GM12878 (cell line): Measurements from ENCODE around the gene CLDN5. TPM values are rescaled to one million over a fixed set of nuclear protein-coding genes. Genes with fewer than 3 reads are reported as not detected.

Experiments used
- ATAC-seq: fragments of 200-7000 bp; cut with Tn5 transposase; 3 replicates; pipeline ENCODE4 v1.9.1; 2020; ENCODE audit warnings: mild to moderate bottlenecking, moderate library complexity
- Bru-seq: library from RNA; stranded (reverse); fragments of 400-500 nt; gene quantifications from one replicate; lab custom pipeline; 2021; lab: Mats Ljungman, UMichigan
- BruChase-seq, 2 experiments: library from RNA; stranded (reverse); fragments of 400-500 nt; gene quantifications; one replicate each; lab custom pipeline; 2021; lab: Mats Ljungman, UMichigan
- BruUV-seq: library from RNA; stranded (reverse); fragments of 400-500 nt; replicated peaks from 2 replicates; lab custom pipeline; 2021; lab: Mats Ljungman, UMichigan
- CTCF ChIA-PET: fragments of 300-600 bp; sonication (Branson Sonifier 250); formaldehyde crosslinking; extraction: SDS; loops from one replicate; lab custom pipeline; 2021; ENCODE audit warnings: inconsistent platforms; lab: Yijun Ruan, JAX
- POLR2A ChIA-PET: fragments of 350-600 bp; formaldehyde crosslinking; extraction: SDS; loops from one replicate; lab custom pipeline; 2021; ENCODE audit warnings: inconsistent platforms; lab: Charles Lee
- RAD21 ChIA-PET: fragments of 300-600 bp; sonication (Branson Sonifier 250); formaldehyde crosslinking; loops from one replicate; lab custom pipeline; 2023; ENCODE audit warnings: antibody characterized with exemption; ENCODE audit not compliant: unreplicated experiment; lab: Charles Lee
- SMC1A ChIA-PET: fragments of 300-600 bp; sonication (Branson Sonifier 250); formaldehyde crosslinking; loops from one replicate; lab custom pipeline; 2023; ENCODE audit not compliant: unreplicated experiment, uncharacterized antibody; lab: Charles Lee
- DNase-seq: peaks from one replicate; pipeline ENCODE4 v3.0.0-alpha.2; 2011; ENCODE audit warnings: low read depth, low spot score
- FAIRE-seq: peaks from 3 replicates; lab custom pipeline; 2011; peaks lifted over from hg19 to GRCh38; lab: Jason Lieb, UNC
- H2AFZ ChIP-seq: 2 replicates; pipeline ENCODE4 v1.6.0; 2011; ENCODE audit warnings: low read depth, low read length, control low read depth; ENCODE audit not compliant: control insufficient read depth
- H3K27ac ChIP-seq: 2 replicates; pipeline ENCODE4 v1.5.1; 2011; ENCODE audit warnings: control low read depth; ENCODE audit not compliant: control insufficient read depth, insufficient read depth
- H3K27me3 ChIP-seq, 2 experiments: replicated peaks in 1 of 2; 2 replicates each; pipeline versions ENCODE4 v1.6.0 to v1.6.1; 2011; ENCODE audit warnings: low read length in 1 of 2; ENCODE audit not compliant: control insufficient read depth in 2 of 2, insufficient read depth in 2 of 2
- H3K36me3 ChIP-seq, 2 experiments: 2 replicates each; pipeline ENCODE4 v1.5.1; 2011; ENCODE audit warnings: low read length in 1 of 2; ENCODE audit not compliant: control insufficient read depth in 2 of 2, insufficient read depth in 2 of 2
- H3K4me1 ChIP-seq: 2 replicates; pipeline ENCODE4 v1.6.1; 2011; ENCODE audit warnings: mild to moderate bottlenecking, low read length, moderate library complexity, mixed read lengths; ENCODE audit not compliant: control insufficient read depth, insufficient read depth
- H3K4me2 ChIP-seq: 2 replicates; pipeline ENCODE4 v1.6.0; 2011; ENCODE audit warnings: control low read depth; ENCODE audit not compliant: control insufficient read depth, insufficient read depth
- H3K4me3 ChIP-seq: fragments of 200-600 bp; sonication (generic); 2 replicates; pipeline ENCODE4 v1.5.1; 2016
- H3K79me2 ChIP-seq: 2 replicates; pipeline ENCODE4 v1.6.0; 2011; ENCODE audit warnings: low read length; ENCODE audit not compliant: control insufficient read depth, insufficient read depth
- H3K9ac ChIP-seq: 2 replicates; pipeline ENCODE4 v1.8.0; 2011; ENCODE audit warnings: low read length, control low read depth, mixed read lengths; ENCODE audit not compliant: control insufficient read depth, insufficient read depth
- H3K9me3 ChIP-seq: replicated peaks from 3 replicates; pipeline ENCODE4 v1.5.1; 2011; ENCODE audit warnings: mild to moderate bottlenecking, low read length; ENCODE audit not compliant: control insufficient read depth, insufficient read depth
- H4K20me1 ChIP-seq: 2 replicates; pipeline ENCODE4 v1.6.0; 2011; ENCODE audit not compliant: control insufficient read depth, insufficient read depth
- HCFC1 ChIP-seq: fragments of 150-350 bp; IDR thresholded peaks from 2 replicates; pipeline ENCODE4 v1.6.1; 2014; ENCODE audit warnings: low read length
- SIX5 ChIP-seq: IDR thresholded peaks from 2 replicates; pipeline ENCODE4 v1.6.1; 2011; ENCODE audit warnings: mild to moderate bottlenecking, low read depth, low read length, moderate library complexity; ENCODE audit not compliant: severe bottlenecking
- ZBTB11 ChIP-seq: fragments of 450-650 bp; formaldehyde crosslinking; IDR thresholded peaks from 2 replicates; pipeline ENCODE4 v1.5.0; 2022; ENCODE audit warnings: mild to moderate bottlenecking, missing genetic modification characterization
- ZNF24 ChIP-seq: fragments of 450-650 bp; IDR thresholded peaks from 2 replicates; pipeline ENCODE4 v1.6.1; 2017; ENCODE audit warnings: antibody characterized with exemption, mild to moderate bottlenecking
- WGBS: methylation state at CpG from one replicate; pipeline ENCODE4 v1.1.6; 2016; ENCODE audit warnings: low lambda C conversion rate; ENCODE audit not compliant: insufficient replicate concordance, insufficient coverage; ENCODE audit errors: missing lambda C conversion rate; 5-methylcytosine and 5-hydroxymethylcytosine counted together
- in situ Hi-C: fragments of 300-500 bp; cut with MboI; formaldehyde crosslinking; loops from 9 replicates; pipeline ENCODE4 v1.14.3; 2018; ENCODE audit warnings: mixed read lengths
- intact Hi-C: fragments of 100-400 bp; cut with micrococcal nuclease; formaldehyde crosslinking; loops from one replicate; pipeline ENCODE4 v1.14.2; 2022; ENCODE audit not compliant: unreplicated experiment
- long read RNA-seq, 2 experiments: library from polyadenylated mRNA; unstranded; transcript quantifications; one replicate each; pipeline ENCODE4 v2.0.0, GENCODE V29; 2019 to 2020
- polyA minus RNA-seq, 3 experiments: library from RNA; depleted of rRNA, polyadenylated mRNA; stranded (reverse); fragments of >200 nt; gene quantifications; 2 replicates each; pipeline ENCODE4 v1.2.3, GENCODE V29; 2011
- polyA plus RNA-seq, 11 experiments: library from polyadenylated mRNA; depleted of rRNA in 4 of 11; unstranded in 6 of 11; stranded (reverse) in 5 of 11; fragments of >200 nt; fragmentation: Nextera tagmentation in 4 of 11; fragmentation: Illumina TruSeq in 1 of 11; extraction: Ambion mirVana in 4 of 11; extraction: Trizol in 1 of 11; gene quantifications; 1 replicate in 1 of 11; 2 replicates in 10 of 11; pipeline versions ENCODE4 v1.2.1 to v1.2.3, GENCODE V29; 2011 to 2016; ENCODE audit warnings: inconsistent platforms in 2 of 11, missing spikeins in 2 of 11, low read depth in 1 of 11
- total RNA-seq, 4 experiments: library from RNA; depleted of rRNA in 3 of 4; stranded (reverse); fragments of >200 nt in 3 of 4; fragmentation: Illumina TruSeq in 1 of 4; extraction: Trizol in 1 of 4; gene quantifications; 2 replicates each; pipeline versions ENCODE4 v1.2.1 to v1.2.3, GENCODE V29; 2013 to 2021

CLDN5 gene
- not detected in 2 replicates for total RNA-seq (2013; cell fraction: nucleolus; rRNA removed)
- total RNA-seq (2014; rRNA removed) (not detected in 2 replicates), total RNA-seq (2014; rRNA removed; fragmentation: Illumina TruSeq; extraction: Trizol) (not detected in 2 replicates), total RNA-seq (2021) (0.15 TPM in 1 of 2 replicates, not detected in the other), polyA plus RNA-seq (2011; rRNA removed) (not detected in 2 replicates), polyA plus RNA-seq (2014; fragmentation: Illumina TruSeq; extraction: Trizol) (not detected in 2 replicates), polyA plus RNA-seq (2014; fragmentation: Nextera tagmentation; extraction: Ambion mirVana) (not detected), polyA plus RNA-seq (2014; rRNA removed) (not detected in 2 replicates), polyA plus RNA-seq (2016; fragmentation: Nextera tagmentation; extraction: Ambion mirVana) (not detected), polyA minus RNA-seq (2011; rRNA and poly(A)+ RNA removed) (not detected in 2 replicates), Bru-seq, nascent RNA (not detected), BruChase-seq, experiment 1, labeled RNA remaining after a 6-hour chase (not detected), BruChase-seq, experiment 2, labeled RNA remaining after a 2-hour chase (not detected)
- not detected for polyA plus RNA-seq (2011; ENCODE audit: low read depth)
- not detected in 2 replicates for polyA plus RNA-seq (2011; cell fraction: cytosol; rRNA removed)
- not detected in 2 replicates for polyA plus RNA-seq (2011; cell fraction: nucleus; rRNA removed)
- polyA plus RNA-seq (2012): not detected in 2 replicates
- polyA minus RNA-seq (2011; cell fraction: cytosol; rRNA and poly(A)+ RNA removed): not detected in 2 replicates
- polyA minus RNA-seq (2011; cell fraction: nucleus; rRNA and poly(A)+ RNA removed): not detected in 2 replicates
- long read RNA-seq, experiment 1: 0 reads
- long read RNA-seq, experiment 2: 0 reads

GRCh38 chr22:19524170-19525115 is at the start of gene CLDN5:
TSS of gene CLDN5 (minus strand) at chr22:19524410. CDS start at chr22:19524255, 155 bp downstream.
- ChIA-PET SMC1A (no interaction called here), POLR2A (no interaction called here), CTCF (no interaction called here), RAD21 (no interaction called here)
- H3K27ac ChIP-seq: no peak within 1 kb of the TSS
- no peak for DNase-seq
- no peaks in the 10 kb centered on the region for H3K79me2 ChIP-seq
- no peaks in the 10 kb centered on the region for H3K9me3 ChIP-seq
- H4K20me1 ChIP-seq: no peaks in the 10 kb centered on the region
- no peak within 1 kb of the TSS for H2AFZ ChIP-seq
- no peak within 1 kb of the TSS for H3K9ac ChIP-seq
- in situ Hi-C loops: no loop called here
- H3K36me3 ChIP-seq: peaks cover 0 to 4% of the 10 kb centered on the region in 2 experiments; a peak in 2 of 4 replicates
- intact Hi-C loops: no loop called here
- H3K4me3 ChIP-seq: no peak within 1 kb of the TSS
- 11% methylated on average over 60 of the region's 69 CpGs for WGBS
- TF ChIP-seq ZBTB11 (CRISPR knock-in tag) (no peak), HCFC1 (no peak), SIX5 (no peak), ZNF24 (no peak)
- H3K27me3 ChIP-seq: peaks cover 0 to 2% of the 10 kb centered on the region in 2 experiments; a peak in 2 of 4 replicates
- no peak for FAIRE-seq
- no TSS peak for BruUV-seq
- no peak within 1 kb of the TSS for H3K4me2 ChIP-seq
- ATAC-seq: peak; percentile 19; the same call in 2 of the 3 replicates
- H3K4me1 ChIP-seq: no peaks in the 10 kb centered on the region
